GM23248 (cell line): ENCODE results near the gene IDI2.

ENCODE experiments used
- EZH2 ChIP-seq: fragments of 200-600 bp; sonication (generic); IDR thresholded peaks from 2 replicates; pipeline ENCODE4 v1.6.1; 2018; ENCODE audit warnings: antibody characterized with exemption, mild to moderate bottlenecking; ENCODE audit not compliant: insufficient read depth, poor library complexity, severe bottlenecking
- EZH2phosphoT487 ChIP-seq: fragments of 200-600 bp; sonication (generic); IDR thresholded peaks from 2 replicates; pipeline ENCODE4 v1.6.1; 2018; ENCODE audit warnings: antibody characterized with exemption, moderate library complexity, mild to moderate bottlenecking, low read depth; ENCODE audit not compliant: insufficient read depth

DNA sequence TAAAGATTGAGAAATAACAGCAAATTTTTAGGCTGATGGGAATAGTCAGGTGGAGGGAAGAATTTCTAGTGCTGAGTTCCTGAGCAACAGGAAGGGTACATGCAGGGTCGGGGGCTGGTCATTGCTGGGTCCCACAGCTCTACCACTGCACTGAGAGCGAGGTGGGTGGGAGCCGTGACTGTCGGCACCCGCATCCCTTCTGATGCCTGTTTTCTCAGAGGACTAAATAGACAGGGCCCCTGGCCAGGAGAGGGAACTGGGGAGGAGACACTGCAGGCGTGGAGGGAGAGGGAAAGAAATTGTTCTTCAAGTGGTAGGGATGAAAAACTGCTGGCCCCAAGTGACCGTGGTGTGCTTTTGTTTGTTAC, 30.1 kb downstream of the IDI2 start:
- TF ChIP-seq EZH2phosphoT487 (no peak), EZH2 (no peak)
